ENCODE measurements around the gene MTHFS. TPM values are rescaled to one million over a fixed set of nuclear protein-coding genes. Genes with fewer than 3 reads are reported as not detected.

The MTHFS gene
- total RNA-seq, 4 donors from 2014 or later = 4.3 to 10.9 (median 10.2) TPM

- no peak for DNase-seq (ENCODE audit: low spot score in 2 of 2)
- peaks cover 27% of the 10 kb centered on the region for H3K9me3 ChIP-seq
Measured at GRCh38 chr15:79878078-79878705, 18.6 kb downstream of the MTHFS start.

GRCh38 chr15:79875213-79875612, 21.6 kb downstream of the MTHFS start:
- Histone ChIP-seq H3K36me3 (peaks cover 22% of the 10 kb centered on the region), H3K4me3 (no peak overlapping the region)
- 94% methylated on average over 5 of the region's 5 CpGs for WGBS

More at GRCh38 chr15:79878078-79878705, 18.6 kb downstream of the MTHFS start:
- Histone ChIP-seq H3K4me3 (no peak overlapping the region), H3K27me3 (no peaks in the 10 kb centered on the region), H3K4me1 (no peaks in the 10 kb centered on the region), H3K36me3 (peaks cover 39% of the 10 kb centered on the region), H3K27ac (no peak overlapping the region)
- TF ChIP-seq CTCF (IDR thresholded peaks at IDR 0.05) = no peak
- TF ChIP-seq POLR2A (IDR thresholded peaks at IDR 0.05) = no peak
- no peak for TF ChIP-seq EP300 (IDR thresholded peaks at IDR 0.05)
- TF ChIP-seq POLR2AphosphoS5 (IDR thresholded peaks at IDR 0.05) = no peak
- 97% methylated on average over 7 of the region's 7 CpGs for WGBS

GRCh38 chr15:79874242-79874641, 22.6 kb downstream of the MTHFS start:
- Histone ChIP-seq H3K4me1 (no peaks in the 10 kb centered on the region), H3K4me3 (no peak overlapping the region), H3K9me3 (peaks cover 27% of the 10 kb centered on the region), H3K36me3 (peaks cover 15% of the 10 kb centered on the region), H3K27me3 (no peaks in the 10 kb centered on the region), H3K27ac (no peak overlapping the region)
- TF ChIP-seq CTCF (IDR thresholded peaks at IDR 0.05) (no peak), EP300 (IDR thresholded peaks at IDR 0.05) (no peak), POLR2A (IDR thresholded peaks at IDR 0.05) (no peak), POLR2AphosphoS5 (IDR thresholded peaks at IDR 0.05) (no peak)
- no peak for DNase-seq (ENCODE audit: low spot score in 2 of 2)

More at GRCh38 chr15:79875213-79875612, 21.6 kb downstream of the MTHFS start:
- DNase-seq (ENCODE audit: low spot score in 2 of 2) = no peak
- no peak for TF ChIP-seq CTCF (IDR thresholded peaks at IDR 0.05)
- TF ChIP-seq POLR2A (IDR thresholded peaks at IDR 0.05) = no peak
- no peak for TF ChIP-seq EP300 (IDR thresholded peaks at IDR 0.05)
- TF ChIP-seq POLR2AphosphoS5 (IDR thresholded peaks at IDR 0.05) = no peak
- Histone ChIP-seq H3K4me1 (no peaks in the 10 kb centered on the region), H3K27me3 (no peaks in the 10 kb centered on the region), H3K27ac (no peak overlapping the region), H3K9me3 (peaks cover 27% of the 10 kb centered on the region)

GRCh38 chr15:79872358-79873017, 24.3 kb downstream of the MTHFS start:
- TF ChIP-seq POLR2AphosphoS5 (IDR thresholded peaks at IDR 0.05) = no peak
- no peak for TF ChIP-seq CTCF (IDR thresholded peaks at IDR 0.05)
- no peak for TF ChIP-seq POLR2A (IDR thresholded peaks at IDR 0.05)
- TF ChIP-seq EP300 (IDR thresholded peaks at IDR 0.05) = no peak
- H3K4me1 ChIP-seq = no peaks in the 10 kb centered on the region
- H3K4me3 ChIP-seq = no peak overlapping the region
- 79% methylated on average over 8 of the region's 8 CpGs for WGBS
- peaks cover 17% of the 10 kb centered on the region for H3K9me3 ChIP-seq
- H3K27me3 ChIP-seq = no peaks in the 10 kb centered on the region
- DNase-seq (ENCODE audit: low spot score in 2 of 2) = no peak
- H3K36me3 ChIP-seq = peaks cover 7% of the 10 kb centered on the region
- no peak overlapping the region for H3K27ac ChIP-seq

- no peak overlapping the region for H3K4me3 ChIP-seq
- DNase-seq (ENCODE audit: low spot score in 2 of 2) = no peak
- peaks cover 8% of the 10 kb centered on the region for H3K36me3 ChIP-seq
- no peaks in the 10 kb centered on the region for H3K4me1 ChIP-seq
- TF ChIP-seq POLR2AphosphoS5 (IDR thresholded peaks at IDR 0.05) = no peak
- TF ChIP-seq POLR2A (IDR thresholded peaks at IDR 0.05) = no peak
- no peak for TF ChIP-seq EP300 (IDR thresholded peaks at IDR 0.05)
- TF ChIP-seq CTCF (IDR thresholded peaks at IDR 0.05) = no peak
- no peaks in the 10 kb centered on the region for H3K9me3 ChIP-seq
- WGBS = 97% methylated on average over 2 of the region's 2 CpGs
- H3K27me3 ChIP-seq = no peaks in the 10 kb centered on the region
- no peak overlapping the region for H3K27ac ChIP-seq
Measured at GRCh38 chr15:79868554-79868953, 28.3 kb downstream of the MTHFS start.
